GM21447 (cell line): ENCODE results near the gene DSCAML1.

Experiments used
- ATAC-seq: cut with Tn5 transposase; IDR thresholded peaks from one replicate; pipeline ENCODE4 v1.9.1; 2021; ENCODE audit not compliant: unreplicated experiment

DSCAML1 gene

GRCh38 chr11:117560780-117561530 is 236.1 kb downstream of the DSCAML1 start:
- ATAC-seq = no peak

- ATAC-seq = no peak
Observed at GRCh38 chr11:117559698-117560097, 237.3 kb downstream of the DSCAML1 start.

- no peak for ATAC-seq
Observed at GRCh38 chr11:117557361-117557760, 239.7 kb downstream of the DSCAML1 start.

DNA sequence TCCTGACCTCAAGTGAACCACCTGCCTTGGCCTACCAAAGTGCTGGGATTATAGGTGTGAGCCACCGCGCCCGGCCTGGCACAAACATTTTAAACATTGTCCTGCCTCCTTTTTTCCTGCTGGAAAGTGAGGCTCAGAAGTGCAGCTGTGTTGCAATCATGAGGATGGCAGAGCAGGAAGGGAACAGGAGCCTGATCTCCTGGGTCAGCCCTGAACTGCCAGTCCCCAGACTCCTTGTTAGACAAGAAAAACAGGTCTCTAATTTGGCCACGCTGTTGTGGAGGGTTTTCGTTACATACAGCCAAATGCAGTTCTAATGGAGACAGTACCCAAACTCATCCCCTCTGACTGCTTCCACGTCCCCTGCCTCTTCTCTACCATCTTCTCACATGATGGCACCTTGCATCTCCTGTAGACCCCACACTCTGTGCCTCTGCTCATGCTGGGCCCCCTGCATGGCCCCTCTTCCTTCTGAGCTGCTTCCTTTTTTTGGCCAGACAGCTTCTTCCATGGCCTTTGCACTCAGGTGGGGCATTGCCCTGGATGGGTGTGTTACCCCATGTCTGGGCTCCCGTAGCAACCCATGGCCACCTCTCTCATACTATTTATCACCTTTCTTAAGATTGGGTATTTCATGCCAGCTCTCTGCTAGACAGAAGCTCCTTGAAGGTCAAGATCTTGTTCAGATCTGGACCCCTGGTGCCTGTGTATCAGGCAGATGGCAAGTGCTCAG is 242.2 kb downstream of the DSCAML1 start:
- ATAC-seq = no peak

GRCh38 chr11:117552626-117553025 is 244.4 kb downstream of the DSCAML1 start:
- no peak for ATAC-seq

GRCh38 chr11:117551761-117552343 is 245.2 kb downstream of the DSCAML1 start:
- no peak for ATAC-seq

GRCh38 chr11:117550466-117550865 is 246.6 kb downstream of the DSCAML1 start:
- no peak for ATAC-seq

- no peak for ATAC-seq
Observed at GRCh38 chr11:117549417-117549816, 247.6 kb downstream of the DSCAML1 start.

- ATAC-seq = no peak
Observed at GRCh38 chr11:117548876-117549275, 248.1 kb downstream of the DSCAML1 start.

DNA sequence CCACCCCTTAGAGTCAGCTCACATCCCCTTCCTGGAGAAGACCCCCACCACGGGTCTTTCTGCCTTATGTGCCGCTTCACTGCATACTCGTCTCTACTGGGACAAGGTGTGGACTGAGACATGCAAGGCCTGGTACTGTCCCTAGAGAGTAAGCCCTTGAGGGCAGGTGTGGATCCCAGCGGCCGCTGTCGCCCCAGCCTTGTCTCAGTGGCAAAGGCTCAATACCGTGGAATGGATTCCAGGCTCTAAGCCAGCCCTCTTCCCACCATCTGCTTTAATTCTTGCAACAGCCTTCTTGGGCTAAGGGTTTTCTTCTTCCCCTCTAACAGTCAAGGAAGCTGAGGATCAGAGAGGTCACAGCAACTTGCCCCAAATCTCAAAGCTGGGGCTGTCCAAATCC is 249.1 kb downstream of the DSCAML1 start:
- ATAC-seq = no peak

DNA sequence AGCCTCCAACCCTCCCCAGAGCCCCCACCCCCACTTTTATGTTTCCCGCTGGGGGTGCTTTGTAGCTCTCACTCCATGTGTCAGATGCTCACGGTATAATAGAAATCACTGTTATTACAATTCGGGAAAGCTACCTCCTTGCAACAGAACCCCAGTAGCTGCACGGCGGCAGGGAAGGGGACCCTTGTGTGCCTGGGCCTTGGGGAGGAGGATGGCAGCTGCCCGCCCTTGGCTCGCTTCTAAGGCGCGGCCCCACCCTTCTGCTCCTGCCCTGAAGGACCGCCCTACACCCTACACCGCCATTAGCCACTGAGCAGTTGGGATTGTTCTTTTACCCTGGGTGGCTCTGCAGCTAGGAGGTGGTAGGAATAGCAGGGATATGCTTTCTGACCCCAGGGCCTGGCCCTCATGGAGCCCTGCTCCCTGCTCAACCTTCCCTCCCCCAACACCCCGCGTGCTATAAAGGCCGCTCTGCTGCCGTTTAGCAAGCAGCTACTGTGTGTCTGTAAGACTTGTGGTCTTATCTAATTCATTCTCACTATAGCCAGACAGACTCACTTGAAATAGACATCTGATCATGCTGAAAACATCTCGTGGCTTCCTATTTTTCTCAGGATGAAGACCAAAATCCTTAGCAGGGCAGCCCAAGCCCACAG is 249.7 kb downstream of the DSCAML1 start:
- no peak for ATAC-seq

GRCh38 chr11:117546431-117547194 is 250.4 kb downstream of the DSCAML1 start:
- ATAC-seq = no peak

- ATAC-seq = no peak
Observed at GRCh38 chr11:117545706-117546105, 251.3 kb downstream of the DSCAML1 start.

- ATAC-seq = no peak
Observed at GRCh38 chr11:117544130-117544800, 252.8 kb downstream of the DSCAML1 start.

GRCh38 chr11:117541211-117541610 is 255.8 kb downstream of the DSCAML1 start:
- no peak for ATAC-seq

DNA sequence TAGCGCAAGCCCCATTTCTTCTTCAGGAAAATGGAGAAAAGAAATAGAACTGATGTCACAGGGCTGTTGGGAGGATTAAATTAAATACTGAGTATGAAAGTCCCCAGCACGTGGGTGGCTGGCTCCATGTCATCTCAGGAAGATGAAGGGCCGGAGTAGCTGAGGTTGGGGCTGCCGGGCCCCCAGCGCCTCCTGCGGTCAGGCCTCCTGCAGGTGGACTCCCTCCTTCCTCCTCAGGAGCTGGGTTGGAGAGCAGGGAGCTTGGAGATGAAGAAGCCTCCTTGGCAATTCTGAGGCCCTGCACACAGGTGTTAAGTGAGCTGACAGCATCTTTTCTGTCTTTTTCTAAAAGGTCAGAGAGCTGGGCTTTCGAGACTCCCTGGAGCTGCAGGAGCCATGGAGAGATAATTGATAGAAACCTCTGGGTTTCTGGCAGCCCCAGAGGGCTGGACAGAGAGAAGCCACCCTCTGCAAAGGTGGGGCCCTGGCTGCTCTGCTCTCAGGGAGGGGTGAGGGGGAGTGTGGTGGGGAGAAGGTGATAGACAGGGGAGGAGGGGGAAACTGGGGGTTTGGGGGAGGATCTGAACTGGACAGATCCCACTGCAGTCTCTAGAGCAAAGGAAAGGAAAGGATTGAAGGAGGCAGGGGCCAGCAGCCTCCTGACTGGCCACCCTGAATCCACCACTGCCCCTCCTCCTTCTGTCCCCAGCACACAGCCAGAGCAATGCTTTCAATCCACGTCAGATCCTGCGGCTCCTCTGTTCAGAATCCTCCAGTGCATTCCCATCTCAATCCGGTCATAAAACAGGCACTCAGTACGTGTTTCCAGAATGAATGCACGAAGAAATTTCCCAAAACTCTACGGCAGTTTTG is 258.5 kb downstream of the DSCAML1 start:
- ATAC-seq = no peak

GRCh38 chr11:117535850-117536411 is 261.1 kb downstream of the DSCAML1 start:
- ATAC-seq = no peak

- no peak for ATAC-seq
Observed at GRCh38 chr11:117535201-117535849, 261.7 kb downstream of the DSCAML1 start.
